ENCODE data around the gene CNTF.

DNA sequence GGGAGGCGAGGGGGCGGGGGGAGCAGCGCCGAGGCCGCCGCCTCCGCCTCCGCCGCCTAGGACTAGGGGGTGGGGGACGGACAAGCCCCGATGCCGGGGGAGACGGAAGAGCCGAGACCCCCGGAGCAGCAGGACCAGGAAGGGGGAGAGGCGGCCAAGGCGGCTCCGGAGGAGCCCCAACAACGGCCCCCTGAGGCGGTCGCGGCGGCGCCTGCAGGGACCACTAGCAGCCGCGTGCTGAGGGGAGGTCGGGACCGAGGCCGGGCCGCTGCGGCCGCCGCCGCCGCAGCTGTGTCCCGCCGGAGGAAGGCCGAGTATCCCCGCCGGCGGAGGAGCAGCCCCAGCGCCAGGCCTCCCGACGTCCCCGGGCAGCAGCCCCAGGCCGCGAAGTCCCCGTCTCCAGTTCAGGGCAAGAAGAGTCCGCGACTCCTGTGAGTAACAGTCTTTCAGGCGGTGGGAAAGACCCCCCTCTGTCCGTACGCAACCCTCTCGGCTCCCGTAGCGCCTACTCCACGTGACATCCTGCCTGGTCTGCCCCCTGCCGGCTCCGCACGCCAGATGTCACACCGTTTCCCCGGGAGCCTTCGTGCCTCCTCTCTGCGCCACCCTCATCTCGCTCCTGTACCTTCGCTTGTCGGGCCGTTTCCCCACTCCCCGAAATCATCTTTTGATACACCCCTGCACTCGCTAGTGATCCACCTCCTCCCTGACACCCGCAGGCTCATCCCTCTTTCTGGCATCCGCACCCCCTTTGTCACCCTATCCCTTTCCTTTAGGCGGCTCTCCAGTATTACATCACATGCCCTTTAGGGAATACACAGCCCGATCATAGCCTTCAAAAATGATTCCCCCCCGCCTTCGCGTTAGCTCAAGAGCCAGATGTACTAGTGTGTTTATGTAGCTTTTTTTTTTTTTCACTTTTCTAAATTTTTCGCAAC, 43.0 kb upstream of the CNTF start:
- TF ChIP-seq GATA3 (IDR thresholded peaks at IDR 0.05; ENCODE audit: low read depth, low read length) (no peak), GATA2 (IDR thresholded peaks at IDR 0.05; ENCODE audit: low read depth, low read length) (no peak)
